ENCODE data around the gene SLC34A1.
A peak's percentile ranks its signal among the peaks of the same experiment; 100 is the strongest.

The SLC34A1 gene

DNA sequence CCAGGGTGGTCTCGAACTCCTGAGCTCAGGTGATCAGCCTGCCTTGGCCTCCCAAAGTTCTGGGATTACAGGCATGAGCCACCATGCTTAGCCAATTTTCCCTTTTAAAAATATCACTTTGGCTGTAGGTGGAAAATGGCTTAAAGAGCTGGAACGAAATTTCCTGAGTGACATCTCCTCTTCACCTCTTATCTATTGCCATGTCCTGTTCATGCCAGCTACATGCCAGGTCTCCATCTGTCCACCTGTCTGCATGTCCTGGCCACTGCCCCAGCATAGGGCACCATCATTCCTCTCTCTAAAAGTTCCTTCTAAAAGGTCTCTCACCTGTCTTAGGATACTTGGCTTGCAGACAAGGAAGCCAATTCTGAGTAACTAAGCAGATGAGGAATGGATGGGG lies 39.4 kb downstream of the SLC34A1 start:
- TF ChIP-seq, protein P1, sequence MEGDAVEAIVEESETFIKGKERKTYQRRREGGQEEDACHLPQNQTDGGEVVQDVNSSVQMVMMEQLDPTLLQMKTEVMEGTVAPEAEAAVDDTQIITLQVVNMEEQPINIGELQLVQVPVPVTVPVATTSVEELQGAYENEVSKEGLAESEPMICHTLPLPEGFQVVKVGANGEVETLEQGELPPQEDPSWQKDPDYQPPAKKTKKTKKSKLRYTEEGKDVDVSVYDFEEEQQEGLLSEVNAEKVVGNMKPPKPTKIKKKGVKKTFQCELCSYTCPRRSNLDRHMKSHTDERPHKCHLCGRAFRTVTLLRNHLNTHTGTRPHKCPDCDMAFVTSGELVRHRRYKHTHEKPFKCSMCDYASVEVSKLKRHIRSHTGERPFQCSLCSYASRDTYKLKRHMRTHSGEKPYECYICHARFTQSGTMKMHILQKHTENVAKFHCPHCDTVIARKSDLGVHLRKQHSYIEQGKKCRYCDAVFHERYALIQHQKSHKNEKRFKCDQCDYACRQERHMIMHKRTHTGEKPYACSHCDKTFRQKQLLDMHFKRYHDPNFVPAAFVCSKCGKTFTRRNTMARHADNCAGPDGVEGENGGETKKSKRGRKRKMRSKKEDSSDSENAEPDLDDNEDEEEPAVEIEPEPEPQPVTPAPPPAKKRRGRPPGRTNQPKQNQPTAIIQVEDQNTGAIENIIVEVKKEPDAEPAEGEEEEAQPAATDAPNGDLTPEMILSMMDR (IDR thresholded peaks at IDR 0.05; ENCODE audit: low read depth, low read length), result no peak
- no peak for DNase-seq (ENCODE audit: extremely low read depth, low read depth)

DNA sequence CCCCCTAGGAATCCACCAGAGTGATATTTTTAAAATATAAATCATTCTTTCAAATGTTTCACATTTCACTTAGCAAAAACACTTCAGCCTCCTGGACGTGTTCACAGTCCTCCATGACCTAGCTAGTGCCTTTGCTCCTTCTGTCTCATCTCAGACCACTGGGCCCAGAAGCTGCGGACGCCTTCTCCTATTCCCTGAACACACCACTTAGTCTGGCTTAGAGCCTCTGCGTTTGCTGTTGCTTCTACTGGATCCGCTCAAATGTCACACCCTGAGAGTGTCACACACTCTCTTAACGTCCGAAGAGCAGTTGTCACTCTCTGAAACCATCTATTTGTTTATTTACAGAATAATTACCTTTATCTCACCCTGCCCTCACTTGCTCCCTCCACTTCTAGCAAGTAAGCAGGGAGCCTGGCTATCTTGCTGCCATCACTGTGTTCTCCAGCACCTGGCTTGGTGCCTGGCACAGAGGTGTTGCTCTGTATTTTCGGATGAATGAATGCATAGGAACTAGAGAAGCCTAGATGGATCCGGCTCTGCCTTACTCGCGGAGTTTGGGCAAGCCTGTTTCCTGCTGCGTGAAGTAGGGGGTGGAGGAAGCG lies 41.1 kb downstream of the SLC34A1 start:
- no peak for DNase-seq (ENCODE audit: extremely low read depth, low read depth)
- TF ChIP-seq, protein P1 (IDR thresholded peaks at IDR 0.05; ENCODE audit: low read depth, low read length), result no peak

DNA sequence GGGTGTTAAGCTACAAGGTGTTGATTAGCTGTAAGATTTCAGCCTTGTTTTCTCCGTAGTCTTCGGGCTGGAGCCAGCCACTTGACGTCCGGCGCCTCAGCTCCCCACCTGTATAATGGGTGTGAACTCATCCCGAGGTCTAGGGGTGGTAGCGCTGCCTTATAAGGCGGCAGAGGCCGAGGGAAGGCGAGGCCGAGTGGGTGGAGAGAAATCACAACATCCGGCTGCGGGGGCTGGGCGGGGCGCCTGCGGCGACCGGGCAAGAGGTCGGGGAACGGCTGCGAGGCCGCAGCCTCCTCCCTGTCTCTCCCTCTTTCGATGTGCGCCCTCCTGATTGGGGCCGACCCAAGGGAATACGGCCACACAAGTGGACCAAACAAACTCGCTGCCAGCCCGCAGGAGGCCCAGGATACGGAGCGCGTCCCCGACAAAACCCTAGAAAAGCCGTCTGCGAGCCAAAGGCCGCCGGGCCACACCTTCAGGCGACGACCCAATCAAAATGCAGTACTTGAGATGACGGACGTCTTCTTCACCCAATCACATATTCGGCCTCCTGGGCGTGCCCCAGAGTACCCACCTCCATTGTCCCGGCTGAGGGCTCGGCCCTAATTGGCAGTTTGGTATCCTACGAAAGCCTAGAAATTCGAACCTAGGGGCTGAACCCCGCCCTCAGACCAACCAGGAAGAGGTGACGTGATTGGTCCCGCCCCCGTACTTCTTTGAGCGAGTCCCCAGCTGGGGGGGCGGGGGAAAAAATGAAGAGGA lies 41.7 kb downstream of the SLC34A1 start:
- peak; percentile 100 for DNase-seq (ENCODE audit: extremely low read depth, low read depth)
- TF ChIP-seq, protein P1 (IDR thresholded peaks at IDR 0.05; ENCODE audit: low read depth, low read length), result no peak

DNA sequence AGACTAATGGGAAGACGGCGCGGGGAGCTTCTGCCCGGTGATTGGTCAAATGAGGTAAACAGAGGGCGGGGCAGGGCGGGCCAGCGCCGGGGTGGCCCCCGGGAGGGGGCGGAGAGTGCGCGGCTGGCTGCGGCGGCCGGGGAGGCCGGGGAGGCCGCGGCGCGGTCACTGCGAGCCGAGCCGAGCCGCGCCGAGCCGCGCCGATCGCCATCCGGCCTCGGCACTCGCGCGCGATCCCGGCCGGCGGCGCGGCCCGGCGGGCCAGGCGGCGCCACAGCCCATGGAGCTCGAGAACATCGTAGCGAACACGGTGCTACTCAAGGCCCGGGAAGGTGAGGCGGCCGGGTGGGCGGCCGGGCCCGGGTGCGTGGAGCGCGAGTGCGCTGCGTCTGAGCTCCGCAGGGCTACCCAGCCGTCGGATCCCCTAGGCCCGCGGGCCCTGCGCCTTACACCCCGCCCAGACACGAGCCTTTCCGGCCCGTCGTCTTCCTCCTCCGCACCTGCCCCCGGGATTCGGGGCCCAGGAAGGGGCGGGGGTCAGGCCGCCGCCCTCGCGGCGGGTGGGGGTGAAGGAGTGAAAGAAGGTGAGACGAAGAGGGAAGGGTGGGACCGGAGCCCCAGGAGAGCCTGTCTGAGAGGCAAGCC lies 42.5 kb downstream of the SLC34A1 start, which contains the start of gene GRK6:
GRK6 (plus strand) TSS at position 111 of the 645 bp plus-strand sequence; CDS start at position 281, 170 bp downstream.
- no peak for DNase-seq (ENCODE audit: extremely low read depth, low read depth)
- TF ChIP-seq, protein P1 (IDR thresholded peaks at IDR 0.05; ENCODE audit: low read depth, low read length), result no peak

DNA sequence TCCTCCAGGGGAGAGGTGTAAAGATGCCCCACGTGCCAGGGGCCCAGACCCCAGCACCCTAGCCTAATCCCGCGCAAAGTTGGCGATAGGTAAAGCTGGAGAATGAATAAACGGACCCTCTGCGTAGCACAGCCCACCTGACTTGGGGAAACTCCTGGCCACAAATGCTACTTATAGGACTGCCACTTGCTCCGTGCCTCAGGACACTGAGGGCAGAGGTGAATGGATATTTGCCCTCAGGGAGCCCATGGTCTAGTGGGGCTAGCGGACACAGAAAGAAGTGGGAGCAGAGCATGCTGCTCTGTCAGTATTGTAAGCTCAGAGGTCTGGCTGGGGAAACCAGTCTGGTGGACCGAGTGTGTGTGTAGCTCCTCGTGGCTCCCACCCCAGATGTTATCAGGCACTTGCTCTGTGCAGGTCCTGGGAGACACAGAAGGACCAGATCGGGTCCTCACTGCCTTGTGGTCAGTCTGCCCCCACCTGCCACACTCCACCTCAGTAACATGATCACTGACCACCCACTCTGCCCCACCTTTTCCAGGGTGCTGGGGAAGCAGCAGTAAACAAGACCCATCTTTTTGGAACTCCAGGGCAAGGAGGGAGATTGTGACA lies 43.1 kb downstream of the SLC34A1 start:
- TF ChIP-seq, protein P1 (IDR thresholded peaks at IDR 0.05; ENCODE audit: low read depth, low read length), result no peak
- no peak for DNase-seq (ENCODE audit: extremely low read depth, low read depth)

DNA sequence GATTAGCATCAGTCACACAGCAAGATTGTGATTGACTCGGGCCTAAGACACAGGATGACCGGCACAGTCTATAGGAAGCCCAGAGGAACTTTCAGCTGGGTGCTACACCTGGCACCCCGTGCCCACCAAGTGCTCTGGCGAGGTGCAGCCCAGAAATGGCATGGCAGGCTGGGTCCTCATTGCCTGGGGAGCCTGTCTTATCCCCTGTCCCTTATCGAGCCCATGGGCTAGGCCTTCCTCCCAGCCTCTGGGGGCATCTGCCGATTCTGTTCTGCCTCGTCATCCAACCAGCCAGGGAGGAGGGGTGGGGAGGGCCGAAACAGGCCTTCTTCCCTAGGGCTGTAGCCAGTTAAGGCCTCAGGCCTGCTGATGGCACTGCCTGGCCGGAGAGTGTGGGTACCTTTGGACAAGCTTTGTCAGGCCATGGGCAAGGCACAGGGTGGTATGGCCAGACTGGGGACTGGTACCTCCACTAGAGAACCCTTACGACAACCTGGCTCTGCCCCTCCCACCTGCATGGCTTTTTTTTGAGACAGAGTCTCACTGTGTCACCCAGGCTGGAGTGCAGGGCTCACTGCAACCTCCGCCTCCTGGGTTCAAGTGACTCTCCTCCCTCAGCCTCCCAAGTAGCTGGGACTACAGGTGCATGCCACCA lies 43.8 kb downstream of the SLC34A1 start:
- DNase-seq (ENCODE audit: extremely low read depth, low read depth), result no peak
- TF ChIP-seq, protein P1 (IDR thresholded peaks at IDR 0.05; ENCODE audit: low read depth, low read length), result no peak

All from AG09319 (cell line).